HG03108 (cell line): ENCODE data around the gene LMBRD2.

Experiments used
- ATAC-seq: cut with Tn5 transposase; IDR thresholded peaks from one replicate; pipeline ENCODE4 v1.9.1; 2021; ENCODE audit warnings: moderate library complexity; ENCODE audit not compliant: unreplicated experiment

LMBRD2 gene

GRCh38 chr5:36054647-36055046 lies 97.0 kb downstream of the LMBRD2 start:
- no peak for ATAC-seq

- no peak for ATAC-seq
Measured at GRCh38 chr5:36052538-36052937, 99.1 kb downstream of the LMBRD2 start.

DNA sequence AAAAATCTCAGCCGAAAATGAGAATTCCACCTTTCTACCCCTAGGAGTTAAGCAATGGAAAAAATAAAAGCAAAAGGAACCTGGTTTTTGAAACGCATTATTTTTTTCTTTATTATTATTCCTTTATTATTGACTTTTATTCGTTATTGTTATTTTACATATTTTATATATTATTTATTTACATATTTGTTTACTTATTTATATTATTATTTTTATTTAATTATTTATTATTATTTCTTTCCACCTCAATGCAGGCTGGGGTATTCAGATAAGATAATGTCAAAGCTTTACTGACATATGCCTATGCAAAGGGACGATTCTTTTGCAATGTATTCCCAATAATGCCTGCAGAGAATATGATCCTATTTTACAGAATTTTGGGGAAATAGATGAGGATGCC lies 101.7 kb downstream of the LMBRD2 start:
- no peak for ATAC-seq
